Measurements from ENCODE around the gene BTN1A1. TPM values are rescaled to one million over a fixed set of nuclear protein-coding genes. Genes with fewer than 3 reads are reported as not detected.

Gene BTN1A1
- total and polyA plus RNA-seq, 4 donors: 0.08 to 0.11 (median 0.11) TPM; not detected in 1

DNA sequence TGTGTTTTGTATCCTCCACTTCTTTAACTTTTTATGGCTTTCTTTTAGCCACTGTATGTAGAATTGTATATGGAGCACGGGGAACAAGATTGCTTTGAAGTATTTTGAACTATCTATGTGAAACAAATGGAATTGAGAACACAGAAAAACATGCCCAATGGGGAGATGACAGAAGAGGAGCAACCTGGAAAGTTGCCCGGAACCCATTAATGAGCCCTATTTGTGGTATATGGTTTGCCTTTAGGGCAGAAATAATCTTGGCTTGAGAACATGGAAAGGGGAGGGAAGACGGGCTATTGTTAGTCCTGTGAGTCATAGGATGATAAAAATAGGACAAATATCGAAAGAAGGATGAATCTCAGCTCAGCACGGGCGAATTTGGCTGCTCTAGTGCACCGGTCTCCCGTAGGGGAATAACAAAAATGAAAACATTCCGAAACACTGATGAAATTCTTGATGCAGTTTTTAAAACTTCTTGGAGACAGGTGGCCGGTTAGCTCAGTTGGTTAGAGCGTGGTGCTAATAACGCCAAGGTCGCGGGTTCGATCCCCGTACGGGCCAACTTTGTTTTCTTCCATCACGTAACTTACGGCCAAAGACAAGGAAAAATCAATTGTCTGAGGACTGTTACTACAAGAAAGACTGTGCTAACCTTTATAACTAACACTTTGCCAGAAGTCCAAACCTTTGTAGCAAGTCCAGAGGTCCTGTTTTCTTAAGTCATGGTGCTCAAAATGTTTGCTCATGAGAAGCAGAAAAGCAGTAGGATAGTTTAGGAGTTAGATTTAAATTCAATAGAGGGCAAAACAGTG lies 53.7 kb downstream of the BTN1A1 start:
- Histone ChIP-seq H3K27ac (ENCODE audit: low read depth, low read length) (peak overlapping the region; percentile 7), H3K27me3 (ENCODE audit: control insufficient read depth, insufficient read depth, low read length) (no peaks in the 10 kb centered on the region)
- under 1% methylated on average over 19 of the region's 19 CpGs for WGBS (ENCODE audit: insufficient coverage)

DNA sequence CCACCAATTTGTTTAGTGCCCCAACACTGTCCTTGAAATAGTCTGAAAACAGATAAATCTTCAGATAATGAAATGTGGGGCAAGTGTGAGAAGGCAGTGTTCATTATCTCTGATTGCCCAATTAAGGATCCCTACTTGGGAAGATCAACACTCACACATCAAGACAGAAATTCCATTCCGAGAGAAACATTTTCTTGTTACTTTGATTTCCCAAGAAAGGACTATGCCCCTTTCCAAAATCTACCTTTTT lies 54.3 kb downstream of the BTN1A1 start:
- WGBS (ENCODE audit: insufficient coverage): no CpG with 5 or more reads among the region's 1 CpG
- H3K36me3 ChIP-seq (ENCODE audit: control insufficient read depth, insufficient read depth, low read length): no peaks in the 10 kb centered on the region
- peaks cover 11% of the 10 kb centered on the region for H3K4me1 ChIP-seq (ENCODE audit: control insufficient read depth, insufficient read depth, low read length)
- no peaks in the 10 kb centered on the region for H3K27me3 ChIP-seq (ENCODE audit: control insufficient read depth, insufficient read depth, low read length)
- DNase-seq (ENCODE audit: low read depth in 4 of 6, low spot score in 6 of 6): no peak
- no peaks in the 10 kb centered on the region for H3K9me3 ChIP-seq (ENCODE audit: control insufficient read depth, insufficient read depth, low read length)
- no peak overlapping the region for H3K27ac ChIP-seq (ENCODE audit: low read depth, low read length)
- peak overlapping the region; percentile 24 for H3K4me3 ChIP-seq (ENCODE audit: low read depth, low read length)

More for the DNA sequence above, 53.7 kb downstream of the BTN1A1 start:
- Histone ChIP-seq H3K9me3 (ENCODE audit: control insufficient read depth, insufficient read depth, low read length) (no peaks in the 10 kb centered on the region), H3K36me3 (ENCODE audit: control insufficient read depth, insufficient read depth, low read length) (no peaks in the 10 kb centered on the region), H3K4me3 (ENCODE audit: low read depth, low read length) (peak overlapping the region; percentile 60), H3K4me1 (ENCODE audit: control insufficient read depth, insufficient read depth, low read length) (peaks cover 11% of the 10 kb centered on the region)
- peak in 2 of 6 donors; percentile 87 to 92 for DNase-seq (ENCODE audit: low read depth in 4 of 6, low spot score in 6 of 6)

DNA sequence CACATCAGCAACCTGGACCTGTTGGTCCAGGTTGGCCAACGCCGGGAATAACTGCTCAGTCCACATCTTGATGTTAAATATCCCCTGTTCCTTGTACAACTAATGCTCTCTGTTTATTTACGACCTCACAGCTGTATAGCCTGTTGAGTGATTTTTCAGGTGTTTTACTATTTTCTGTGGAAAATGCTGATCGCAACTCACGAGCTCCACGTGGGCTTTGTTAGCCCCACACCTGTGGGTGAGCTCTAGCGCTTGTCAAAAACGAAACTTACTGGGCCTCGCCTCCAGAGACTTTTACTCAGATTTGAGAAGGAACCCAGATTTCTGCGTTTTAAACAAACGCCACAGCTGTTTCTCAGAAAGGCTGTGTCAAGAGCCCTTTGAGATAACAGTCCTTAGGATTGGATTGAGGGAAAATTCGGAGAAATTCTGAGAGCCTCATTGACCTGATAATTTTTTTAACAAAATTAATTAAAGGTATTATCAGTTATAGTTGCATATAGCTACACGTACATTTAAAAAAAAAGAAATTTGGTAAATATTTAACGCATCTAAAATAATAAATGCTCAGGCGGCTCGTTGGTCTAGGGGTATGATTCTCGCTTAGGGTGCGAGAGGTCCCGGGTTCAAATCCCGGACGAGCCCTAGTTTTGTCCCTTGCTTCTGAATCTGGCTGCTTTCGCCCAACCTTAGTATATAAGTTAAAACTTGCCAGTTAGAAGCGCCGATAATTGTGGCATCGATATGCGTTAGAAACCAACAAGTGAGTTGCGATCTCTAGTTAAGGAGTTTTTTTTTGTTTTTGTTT lies 54.8 kb downstream of the BTN1A1 start:
- H3K27ac ChIP-seq (ENCODE audit: low read depth, low read length): no peak overlapping the region
- H3K9me3 ChIP-seq (ENCODE audit: control insufficient read depth, insufficient read depth, low read length): no peaks in the 10 kb centered on the region
- H3K27me3 ChIP-seq (ENCODE audit: control insufficient read depth, insufficient read depth, low read length): no peaks in the 10 kb centered on the region
- DNase-seq (ENCODE audit: low read depth in 4 of 6, low spot score in 6 of 6): peak in 2 of 6 donors; percentile 64 to 80
- H3K36me3 ChIP-seq (ENCODE audit: control insufficient read depth, insufficient read depth, low read length): no peaks in the 10 kb centered on the region
- peaks cover 11% of the 10 kb centered on the region for H3K4me1 ChIP-seq (ENCODE audit: control insufficient read depth, insufficient read depth, low read length)
- peak overlapping the region; percentile 24 for H3K4me3 ChIP-seq (ENCODE audit: low read depth, low read length)
- 3% methylated on average over 12 of the region's 27 CpGs for WGBS (ENCODE audit: insufficient coverage)

DNA sequence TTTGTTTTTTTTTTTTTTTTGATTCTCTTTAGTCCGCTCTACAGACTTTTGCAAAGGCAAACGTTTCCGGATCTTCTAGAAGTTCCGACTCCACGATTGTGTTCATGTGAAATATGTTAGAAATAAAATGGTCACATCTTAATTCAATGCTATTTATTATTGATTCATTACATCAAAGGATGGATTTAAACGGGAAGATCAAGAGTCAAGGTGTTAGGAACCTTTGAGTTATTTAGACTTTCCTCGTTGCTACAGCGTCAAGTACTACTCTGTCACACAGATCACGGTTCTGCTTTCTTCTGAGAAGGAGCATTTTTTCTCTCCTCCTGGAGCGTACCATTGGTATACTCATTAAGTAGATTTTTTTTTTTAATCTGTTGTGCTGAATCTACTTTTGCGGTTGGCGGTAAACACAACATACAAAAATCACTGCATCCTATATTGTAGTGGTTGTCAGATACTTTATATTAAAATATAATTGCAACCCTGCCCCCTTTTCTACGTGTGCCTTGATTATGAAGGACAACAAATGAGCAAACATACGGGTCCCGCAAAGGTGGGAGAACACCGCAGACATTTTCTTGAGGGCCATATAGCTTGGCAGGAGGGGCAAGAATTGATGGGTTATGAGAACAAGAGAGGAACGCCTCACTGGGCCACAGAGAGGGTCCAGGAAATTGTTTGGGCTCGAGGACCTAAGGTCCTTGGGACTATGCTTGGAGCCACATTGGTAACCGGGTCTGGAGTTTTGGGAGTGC lies 55.6 kb downstream of the BTN1A1 start:
- H3K9me3 ChIP-seq (ENCODE audit: control insufficient read depth, insufficient read depth, low read length): no peaks in the 10 kb centered on the region
- 19% methylated on average over 6 of the region's 19 CpGs for WGBS (ENCODE audit: insufficient coverage)
- H3K27me3 ChIP-seq (ENCODE audit: control insufficient read depth, insufficient read depth, low read length): no peaks in the 10 kb centered on the region
- DNase-seq (ENCODE audit: low read depth in 4 of 6, low spot score in 6 of 6): peak in 1 of 6 donors; percentile 38
- peak overlapping the region; percentile 24 for H3K4me3 ChIP-seq (ENCODE audit: low read depth, low read length)
- H3K36me3 ChIP-seq (ENCODE audit: control insufficient read depth, insufficient read depth, low read length): no peaks in the 10 kb centered on the region
- peaks cover 5% of the 10 kb centered on the region for H3K4me1 ChIP-seq (ENCODE audit: control insufficient read depth, insufficient read depth, low read length)
- H3K27ac ChIP-seq (ENCODE audit: low read depth, low read length): no peak overlapping the region

DNA sequence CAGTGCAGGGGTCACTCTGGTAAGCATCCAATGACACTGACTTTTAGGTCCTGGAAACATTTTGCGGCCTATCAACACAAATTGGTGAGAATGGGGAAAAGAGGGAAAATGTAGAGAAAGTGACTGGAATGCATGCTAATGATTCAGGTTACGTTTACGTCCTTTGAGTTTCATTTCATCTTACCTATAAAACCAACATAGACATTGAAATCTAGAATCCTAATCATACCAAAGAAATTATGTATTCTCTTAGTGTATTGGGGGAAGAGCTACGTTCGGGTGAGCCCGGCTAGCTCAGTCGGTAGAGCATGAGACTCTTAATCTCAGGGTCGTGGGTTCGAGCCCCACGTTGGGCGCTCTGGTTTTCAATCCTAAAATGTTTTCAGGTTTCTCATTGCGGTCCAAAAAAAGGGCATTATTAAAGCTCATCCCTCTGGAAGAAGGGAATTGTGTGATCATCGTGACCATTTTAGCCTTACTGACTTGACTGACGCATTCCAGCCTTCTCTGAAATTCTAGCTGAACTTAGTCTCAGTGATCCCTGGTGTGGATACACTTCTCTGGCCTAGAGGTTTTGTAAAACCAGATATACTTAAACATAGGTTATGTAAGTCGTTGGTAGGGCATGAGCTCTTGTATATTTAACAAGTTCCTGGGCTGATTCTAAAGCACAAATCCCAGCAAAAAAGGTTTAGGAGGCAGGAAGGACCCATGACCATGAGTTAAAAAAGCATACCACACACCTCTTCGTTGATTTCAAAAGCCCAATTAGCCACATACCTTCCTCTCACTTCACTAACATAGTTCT lies 56.4 kb downstream of the BTN1A1 start:
- 28% methylated on average over 9 of the region's 16 CpGs for WGBS (ENCODE audit: insufficient coverage)
- H3K27me3 ChIP-seq (ENCODE audit: control insufficient read depth, insufficient read depth, low read length): no peaks in the 10 kb centered on the region

More for the DNA sequence above, 56.4 kb downstream of the BTN1A1 start:
- peak in 2 of 6 donors; percentile 59 to 78 for DNase-seq (ENCODE audit: low read depth in 4 of 6, low spot score in 6 of 6)
- Histone ChIP-seq H3K36me3 (ENCODE audit: control insufficient read depth, insufficient read depth, low read length) (no peaks in the 10 kb centered on the region), H3K9me3 (ENCODE audit: control insufficient read depth, insufficient read depth, low read length) (no peaks in the 10 kb centered on the region), H3K4me3 (ENCODE audit: low read depth, low read length) (no peak overlapping the region), H3K4me1 (ENCODE audit: control insufficient read depth, insufficient read depth, low read length) (peaks cover 3% of the 10 kb centered on the region), H3K27ac (ENCODE audit: low read depth, low read length) (no peak overlapping the region)

Small RNA genes lying within 50 kb of the gene (small RNA-seq; reads per million reads assigned to genes)
- not detected for gene RNU6-502P (ENCODE audit: low replicate concordance)

Other genes with a start within 250 kb of the BTN1A1 start
- 10 to 100 TPM in 1 of 2 donors, 1 to 10 TPM in 1; 9.8 to 19.3 TPM for gene BTN3A2, start 135.1 kb upstream of the BTN1A1 start, total RNA-seq
- gene BTN3A2, start 135.1 kb upstream of the BTN1A1 start, polyA plus RNA-seq (ENCODE audit: insufficient read length in 2 of 2): 10 to 100 TPM; 11.5 to 12.6 TPM
- 10 to 100 TPM in 1 of 2 donors, 1 to 10 TPM in 1; 8.1 to 16.1 TPM for gene BTN2A2, start 117.2 kb upstream of the BTN1A1 start, total RNA-seq
- gene BTN2A2, start 117.2 kb upstream of the BTN1A1 start, polyA plus RNA-seq (ENCODE audit: insufficient read length in 2 of 2): 10 to 100 TPM in 1 of 2 donors, 1 to 10 TPM in 1; 8.9 to 10.2 TPM
- gene BTN3A1, start 98.0 kb upstream of the BTN1A1 start, total RNA-seq: 10 to 100 TPM; 27.2 to 29.0 TPM
- gene BTN3A1, start 98.0 kb upstream of the BTN1A1 start, polyA plus RNA-seq (ENCODE audit: insufficient read length in 2 of 2): 10 to 100 TPM; 22.6 to 24.1 TPM
- gene BTN3A3, start 59.8 kb upstream of the BTN1A1 start, total RNA-seq: 10 to 100 TPM; 17.1 to 19.2 TPM
- gene BTN3A3, start 59.8 kb upstream of the BTN1A1 start, polyA plus RNA-seq (ENCODE audit: insufficient read length in 2 of 2): 10 to 100 TPM in 1 of 2 donors, 1 to 10 TPM in 1; 7.2 to 10.4 TPM
- gene BTN2A1, start 42.3 kb upstream of the BTN1A1 start, total RNA-seq: 10 to 100 TPM; 12.3 to 15.5 TPM
- gene BTN2A1, start 42.3 kb upstream of the BTN1A1 start, polyA plus RNA-seq (ENCODE audit: insufficient read length in 2 of 2): 10 to 100 TPM; 28.3 to 31.4 TPM
- 10 to 100 TPM; 56.7 to 81.1 TPM for gene HMGN4, start 38.1 kb downstream of the BTN1A1 start, total RNA-seq
- gene HMGN4, start 38.1 kb downstream of the BTN1A1 start, polyA plus RNA-seq (ENCODE audit: insufficient read length in 2 of 2): 10 to 100 TPM; 46.5 to 60.5 TPM
- gene ABT1, start 96.7 kb downstream of the BTN1A1 start, total RNA-seq: 10 to 100 TPM in 1 of 2 donors, 1 to 10 TPM in 1; 8.7 to 11.0 TPM
- gene ABT1, start 96.7 kb downstream of the BTN1A1 start, polyA plus RNA-seq (ENCODE audit: insufficient read length in 2 of 2): 10 to 100 TPM; 10.6 to 11.2 TPM
- 10 to 100 TPM; 34.4 to 41.7 TPM for gene ZNF322, start 159.4 kb downstream of the BTN1A1 start, total RNA-seq
- 10 to 100 TPM; 18.1 to 24.4 TPM for gene ZNF322, start 159.4 kb downstream of the BTN1A1 start, polyA plus RNA-seq (ENCODE audit: insufficient read length in 2 of 2)

Data from spinal cord (tissue), 10 donors.